H1 (cell line): ENCODE data around the gene ADCY5. TPM values are rescaled to one million over a fixed set of nuclear protein-coding genes. Genes with fewer than 3 reads are reported as not detected.

Experiments used
- BRCA1 ChIP-seq: IDR thresholded peaks from 2 replicates; pipeline ENCODE4 v1.6.1; 2012; ENCODE audit warnings: low read depth, low read length, improper control_type of control experiment
- CBX8 ChIP-seq: fragments of 300-800, 300-1000 bp; sonication (generic); IDR thresholded peaks from 2 replicates; pipeline ENCODE4 v1.7.1; 2016; ENCODE audit warnings: low read depth, low read length, borderline replicate concordance
- EGR1 ChIP-seq: IDR thresholded peaks from 2 replicates; pipeline ENCODE4 v1.6.1; 2011; ENCODE audit warnings: low read depth, low read length, borderline replicate concordance
- KDM5A ChIP-seq: fragments of 200-600 bp; IDR thresholded peaks from 2 replicates; pipeline ENCODE4 v1.7.1; 2012; ENCODE audit warnings: mild to moderate bottlenecking, low read length, inconsistent platforms, mixed read lengths
- RNF2 ChIP-seq: fragments of 200-900, 300-1000 bp; sonication (generic); IDR thresholded peaks from 2 replicates; pipeline ENCODE4 v1.7.1; 2016; ENCODE audit warnings: borderline replicate concordance, low read depth, mild to moderate bottlenecking, antibody characterized with exemption, low read length; ENCODE audit not compliant: poor library complexity, severe bottlenecking; ENCODE audit errors: missing control alignments
- SIX5 ChIP-seq: IDR thresholded peaks from 2 replicates; pipeline ENCODE4 v1.6.1; 2011; ENCODE audit warnings: mild to moderate bottlenecking, low read depth, low read length
- YY1 ChIP-seq: IDR thresholded peaks from 2 replicates; pipeline ENCODE4 v1.6.1; 2011; ENCODE audit warnings: low read depth, mild to moderate bottlenecking, low read length
- ZNF274 ChIP-seq: IDR thresholded peaks from 2 replicates; pipeline ENCODE4 v1.7.0; 2012; ENCODE audit warnings: low read length, borderline replicate concordance; ENCODE audit errors: extremely low read depth
- polyA plus RNA-seq, 7 experiments: library from polyadenylated mRNA; depleted of rRNA in 3 of 7; stranded (reverse) in 5 of 7; unstranded in 2 of 7; fragments of >200 nt in 5 of 7; fragments of 200-250 nt in 2 of 7; gene quantifications; 1 replicate in 5 of 7; 2 replicates in 1 of 7; 4 replicates in 1 of 7; pipeline versions ENCODE4 v1.2.1 to v1.2.3, GENCODE V29; 2011 to 2013; ENCODE audit warnings: missing spikeins in 2 of 7, mixed read lengths in 2 of 7
- total RNA-seq: library from RNA; stranded (reverse); fragmentation: NEBNext Ultra II Directional; extraction: Animal tissue kit (Norgen Biotek cat#: 25700); gene quantifications from 2 replicates; pipeline ENCODE4 v1.2.1, GENCODE V29; 2021
- TF ChIP-seq, protein P1 (sequence below): fragments of 300-600 bp; sonication (generic); IDR thresholded peaks from 2 replicates; pipeline ENCODE4 v1.7.1; 2012; ENCODE audit warnings: low read length, moderate library complexity, mild to moderate bottlenecking, inconsistent platforms; ENCODE audit not compliant: insufficient replicate concordance
- TF ChIP-seq, protein P2 (sequence below): IDR thresholded peaks from 2 replicates; pipeline ENCODE4 v1.6.1; 2011; ENCODE audit warnings: low read length, improper control_type of control experiment

The ADCY5 gene
- total and polyA plus RNA-seq, 2 of the 8 experiments (the other 6 are each of a cell fraction or from before 2014, with no cell fraction given) = 18.9 to 40.8 TPM

DNA sequence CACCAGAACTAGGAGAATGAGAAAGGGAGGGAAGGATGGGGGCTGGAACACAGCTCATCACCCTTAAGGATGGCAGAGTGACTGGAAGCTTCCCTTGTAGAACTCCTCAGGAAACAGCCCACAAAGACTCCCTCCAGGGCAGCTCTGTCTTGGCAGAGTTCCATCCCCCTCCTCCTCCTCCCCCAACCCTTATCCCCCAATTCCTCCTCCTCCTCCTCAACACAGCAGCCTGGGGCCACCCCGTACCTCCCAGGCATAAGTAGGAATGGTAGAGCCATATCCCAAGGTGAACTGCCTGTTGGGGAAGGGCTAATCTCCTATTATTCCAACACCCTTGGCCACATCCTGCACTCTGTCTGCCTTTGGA, 38.8 kb downstream of the ADCY5 start (continued):
- TF ChIP-seq, protein P1, sequence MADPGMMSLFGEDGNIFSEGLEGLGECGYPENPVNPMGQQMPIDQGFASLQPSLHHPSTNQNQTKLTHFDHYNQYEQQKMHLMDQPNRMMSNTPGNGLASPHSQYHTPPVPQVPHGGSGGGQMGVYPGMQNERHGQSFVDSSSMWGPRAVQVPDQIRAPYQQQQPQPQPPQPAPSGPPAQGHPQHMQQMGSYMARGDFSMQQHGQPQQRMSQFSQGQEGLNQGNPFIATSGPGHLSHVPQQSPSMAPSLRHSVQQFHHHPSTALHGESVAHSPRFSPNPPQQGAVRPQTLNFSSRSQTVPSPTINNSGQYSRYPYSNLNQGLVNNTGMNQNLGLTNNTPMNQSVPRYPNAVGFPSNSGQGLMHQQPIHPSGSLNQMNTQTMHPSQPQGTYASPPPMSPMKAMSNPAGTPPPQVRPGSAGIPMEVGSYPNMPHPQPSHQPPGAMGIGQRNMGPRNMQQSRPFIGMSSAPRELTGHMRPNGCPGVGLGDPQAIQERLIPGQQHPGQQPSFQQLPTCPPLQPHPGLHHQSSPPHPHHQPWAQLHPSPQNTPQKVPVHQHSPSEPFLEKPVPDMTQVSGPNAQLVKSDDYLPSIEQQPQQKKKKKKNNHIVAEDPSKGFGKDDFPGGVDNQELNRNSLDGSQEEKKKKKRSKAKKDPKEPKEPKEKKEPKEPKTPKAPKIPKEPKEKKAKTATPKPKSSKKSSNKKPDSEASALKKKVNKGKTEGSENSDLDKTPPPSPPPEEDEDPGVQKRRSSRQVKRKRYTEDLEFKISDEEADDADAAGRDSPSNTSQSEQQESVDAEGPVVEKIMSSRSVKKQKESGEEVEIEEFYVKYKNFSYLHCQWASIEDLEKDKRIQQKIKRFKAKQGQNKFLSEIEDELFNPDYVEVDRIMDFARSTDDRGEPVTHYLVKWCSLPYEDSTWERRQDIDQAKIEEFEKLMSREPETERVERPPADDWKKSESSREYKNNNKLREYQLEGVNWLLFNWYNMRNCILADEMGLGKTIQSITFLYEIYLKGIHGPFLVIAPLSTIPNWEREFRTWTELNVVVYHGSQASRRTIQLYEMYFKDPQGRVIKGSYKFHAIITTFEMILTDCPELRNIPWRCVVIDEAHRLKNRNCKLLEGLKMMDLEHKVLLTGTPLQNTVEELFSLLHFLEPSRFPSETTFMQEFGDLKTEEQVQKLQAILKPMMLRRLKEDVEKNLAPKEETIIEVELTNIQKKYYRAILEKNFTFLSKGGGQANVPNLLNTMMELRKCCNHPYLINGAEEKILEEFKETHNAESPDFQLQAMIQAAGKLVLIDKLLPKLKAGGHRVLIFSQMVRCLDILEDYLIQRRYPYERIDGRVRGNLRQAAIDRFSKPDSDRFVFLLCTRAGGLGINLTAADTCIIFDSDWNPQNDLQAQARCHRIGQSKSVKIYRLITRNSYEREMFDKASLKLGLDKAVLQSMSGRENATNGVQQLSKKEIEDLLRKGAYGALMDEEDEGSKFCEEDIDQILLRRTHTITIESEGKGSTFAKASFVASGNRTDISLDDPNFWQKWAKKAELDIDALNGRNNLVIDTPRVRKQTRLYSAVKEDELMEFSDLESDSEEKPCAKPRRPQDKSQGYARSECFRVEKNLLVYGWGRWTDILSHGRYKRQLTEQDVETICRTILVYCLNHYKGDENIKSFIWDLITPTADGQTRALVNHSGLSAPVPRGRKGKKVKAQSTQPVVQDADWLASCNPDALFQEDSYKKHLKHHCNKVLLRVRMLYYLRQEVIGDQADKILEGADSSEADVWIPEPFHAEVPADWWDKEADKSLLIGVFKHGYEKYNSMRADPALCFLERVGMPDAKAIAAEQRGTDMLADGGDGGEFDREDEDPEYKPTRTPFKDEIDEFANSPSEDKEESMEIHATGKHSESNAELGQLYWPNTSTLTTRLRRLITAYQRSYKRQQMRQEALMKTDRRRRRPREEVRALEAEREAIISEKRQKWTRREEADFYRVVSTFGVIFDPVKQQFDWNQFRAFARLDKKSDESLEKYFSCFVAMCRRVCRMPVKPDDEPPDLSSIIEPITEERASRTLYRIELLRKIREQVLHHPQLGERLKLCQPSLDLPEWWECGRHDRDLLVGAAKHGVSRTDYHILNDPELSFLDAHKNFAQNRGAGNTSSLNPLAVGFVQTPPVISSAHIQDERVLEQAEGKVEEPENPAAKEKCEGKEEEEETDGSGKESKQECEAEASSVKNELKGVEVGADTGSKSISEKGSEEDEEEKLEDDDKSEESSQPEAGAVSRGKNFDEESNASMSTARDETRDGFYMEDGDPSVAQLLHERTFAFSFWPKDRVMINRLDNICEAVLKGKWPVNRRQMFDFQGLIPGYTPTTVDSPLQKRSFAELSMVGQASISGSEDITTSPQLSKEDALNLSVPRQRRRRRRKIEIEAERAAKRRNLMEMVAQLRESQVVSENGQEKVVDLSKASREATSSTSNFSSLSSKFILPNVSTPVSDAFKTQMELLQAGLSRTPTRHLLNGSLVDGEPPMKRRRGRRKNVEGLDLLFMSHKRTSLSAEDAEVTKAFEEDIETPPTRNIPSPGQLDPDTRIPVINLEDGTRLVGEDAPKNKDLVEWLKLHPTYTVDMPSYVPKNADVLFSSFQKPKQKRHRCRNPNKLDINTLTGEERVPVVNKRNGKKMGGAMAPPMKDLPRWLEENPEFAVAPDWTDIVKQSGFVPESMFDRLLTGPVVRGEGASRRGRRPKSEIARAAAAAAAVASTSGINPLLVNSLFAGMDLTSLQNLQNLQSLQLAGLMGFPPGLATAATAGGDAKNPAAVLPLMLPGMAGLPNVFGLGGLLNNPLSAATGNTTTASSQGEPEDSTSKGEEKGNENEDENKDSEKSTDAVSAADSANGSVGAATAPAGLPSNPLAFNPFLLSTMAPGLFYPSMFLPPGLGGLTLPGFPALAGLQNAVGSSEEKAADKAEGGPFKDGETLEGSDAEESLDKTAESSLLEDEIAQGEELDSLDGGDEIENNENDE = no peak
- TF ChIP-seq YY1 = no peak
- TF ChIP-seq BRCA1 = no peak
- TF ChIP-seq, protein P2, sequence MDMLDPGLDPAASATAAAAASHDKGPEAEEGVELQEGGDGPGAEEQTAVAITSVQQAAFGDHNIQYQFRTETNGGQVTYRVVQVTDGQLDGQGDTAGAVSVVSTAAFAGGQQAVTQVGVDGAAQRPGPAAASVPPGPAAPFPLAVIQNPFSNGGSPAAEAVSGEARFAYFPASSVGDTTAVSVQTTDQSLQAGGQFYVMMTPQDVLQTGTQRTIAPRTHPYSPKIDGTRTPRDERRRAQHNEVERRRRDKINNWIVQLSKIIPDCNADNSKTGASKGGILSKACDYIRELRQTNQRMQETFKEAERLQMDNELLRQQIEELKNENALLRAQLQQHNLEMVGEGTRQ = no peak
- TF ChIP-seq CBX8 = no peak
- no peak for TF ChIP-seq SIX5
- no peak for TF ChIP-seq EGR1
- TF ChIP-seq ZNF274 = no peak
- TF ChIP-seq RNF2 = no peak
- TF ChIP-seq KDM5A = no peak
